Thymus (tissue), 11 donors: ENCODE measurements around the gene CDC42EP3. TPM values are rescaled to one million over a fixed set of nuclear protein-coding genes. Genes with fewer than 3 reads are reported as not detected.
A peak's percentile ranks its signal among the peaks of the same experiment; 100 is the strongest.

Experiments
- DNase-seq, 9 donors: peaks; one replicate each; pipeline ENCODE4 v3.0.0-alpha.2; 2013; ENCODE audit warnings: low spot score in 9 of 9, low read depth in 6 of 9, missing footprints in 1 of 9
- H3K27ac ChIP-seq, 2 donors: one replicate each; pipeline ENCODE4 v1.5.1; 2013; ENCODE audit warnings: control low read depth in 1 of 2, low read depth in 1 of 2, low read length in 1 of 2, mild to moderate bottlenecking in 1 of 2, moderate library complexity in 1 of 2
- H3K27me3 ChIP-seq, 2 donors: one replicate each; pipeline ENCODE4 v1.5.1; 2013; ENCODE audit warnings: low read length in 1 of 2; ENCODE audit not compliant: control insufficient read depth in 2 of 2, insufficient read depth in 1 of 2
- H3K36me3 ChIP-seq, 2 donors: one replicate each; pipeline ENCODE4 v1.5.1; 2013; ENCODE audit warnings: low read length in 1 of 2, mild to moderate bottlenecking in 1 of 2, moderate library complexity in 1 of 2; ENCODE audit not compliant: control insufficient read depth in 2 of 2, insufficient read depth in 2 of 2
- H3K4me1 ChIP-seq, 2 donors: one replicate each; pipeline ENCODE4 v1.5.1; 2013; ENCODE audit warnings: low read length in 2 of 2; ENCODE audit not compliant: control insufficient read depth in 2 of 2, insufficient read depth in 2 of 2
- H3K4me3 ChIP-seq, 2 donors: one replicate each; pipeline ENCODE4 v1.5.1; 2013; ENCODE audit warnings: low read length in 2 of 2, control low read depth in 1 of 2, mild to moderate bottlenecking in 1 of 2
- H3K9me3 ChIP-seq, 2 donors: one replicate each; pipeline ENCODE4 v1.5.1; 2013; ENCODE audit warnings: low read length in 1 of 2, mild to moderate bottlenecking in 1 of 2; ENCODE audit not compliant: control insufficient read depth in 2 of 2, insufficient read depth in 1 of 2
- whole genome bisulfite sequencing: extraction: QIAGEN DNeasy Blood & Tissue Kit; methylation state at CpG from one replicate; pipeline ENCODE4 v1.1.7; 2013; 5-methylcytosine and 5-hydroxymethylcytosine counted together
- polyA plus RNA-seq: library from polyadenylated mRNA; stranded (reverse); fragments of 200-250 nt; gene quantifications from one replicate; pipeline ENCODE4 v1.2.3, GENCODE V29; 2013
- total RNA-seq: library from RNA; stranded (reverse); fragments of 120-200 nt; gene quantifications from one replicate; pipeline ENCODE4 v1.2.4, GENCODE V29; 2013
- donor health status: healthy.

Gene CDC42EP3
- total and polyA plus RNA-seq, 2 donors, result 18.8 to 19.1 TPM

- Histone ChIP-seq H3K4me1 (peaks cover 38 to 41% of the 10 kb centered on the region in 2 donors), H3K9me3 (no peaks in the 10 kb centered on the region), H3K27me3 (no peaks in the 10 kb centered on the region), H3K27ac (no peak overlapping the region), H3K36me3 (peaks cover 0 to 4% of the 10 kb centered on the region in 2 donors), H3K4me3 (no peak overlapping the region)
- DNase-seq, result no peak
- 53% methylated on average over 2 of the region's 2 CpGs for WGBS
These were observed 33.5 kb downstream of the CDC42EP3 start for GRCh38 chr2:37637985-37638384.

DNA sequence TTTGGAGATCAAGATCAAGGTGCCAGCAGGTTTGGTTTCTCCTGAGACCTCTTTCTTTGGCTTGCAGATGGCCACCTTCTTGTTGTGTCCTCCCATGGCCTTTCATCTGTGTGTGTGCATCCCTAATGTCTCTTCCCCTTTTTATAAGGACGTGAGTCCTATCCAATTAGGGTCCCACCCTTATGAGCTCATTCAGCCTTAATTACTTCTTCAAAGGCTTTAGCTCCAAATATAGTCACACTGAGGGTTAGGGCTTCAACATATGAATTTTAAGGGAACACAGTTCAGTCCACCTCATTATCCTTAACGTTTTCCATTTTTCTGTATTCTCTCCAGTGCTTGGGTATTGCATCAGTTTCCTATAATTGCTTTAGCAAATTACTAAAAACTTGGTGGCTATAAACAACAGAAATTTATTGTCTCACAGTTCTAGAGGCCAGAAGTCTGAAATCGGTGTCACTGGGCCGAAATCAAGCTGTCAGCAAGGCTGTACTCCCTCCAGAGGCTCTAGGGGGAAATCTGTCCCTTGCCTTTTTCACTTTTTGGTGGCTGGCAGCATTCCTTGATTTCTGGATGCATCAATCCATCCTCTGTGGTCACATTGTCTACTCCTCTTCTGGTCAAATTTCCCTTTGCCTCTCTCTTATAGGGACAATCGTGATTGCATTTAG is 34.1 kb downstream of the CDC42EP3 start:
- no peaks in the 10 kb centered on the region for H3K9me3 ChIP-seq
- no peak for DNase-seq
- H3K36me3 ChIP-seq, result peaks cover 0 to 4% of the 10 kb centered on the region in 2 donors
- H3K4me1 ChIP-seq, result peaks cover 34 to 36% of the 10 kb centered on the region in 2 donors
- WGBS, result 98% methylated on average over 5 of the region's 5 CpGs
- H3K27me3 ChIP-seq, result no peaks in the 10 kb centered on the region
- H3K4me3 ChIP-seq, result no peak overlapping the region
- peak overlapping the region in 1 of 2 donors; percentile 89 for H3K27ac ChIP-seq

- 88% methylated on average over 4 of the region's 4 CpGs for WGBS
- Histone ChIP-seq H3K27ac (peak overlapping the region; percentile 25 to 89), H3K36me3 (peaks cover 0 to 4% of the 10 kb centered on the region in 2 donors), H3K27me3 (no peaks in the 10 kb centered on the region), H3K9me3 (no peaks in the 10 kb centered on the region), H3K4me1 (peaks cover 30 to 33% of the 10 kb centered on the region in 2 donors), H3K4me3 (no peak overlapping the region)
- DNase-seq, result peak in 1 of 9 donors; percentile 56
These were observed 34.9 kb downstream of the CDC42EP3 start for GRCh38 chr2:37636381-37637066.

GRCh38 chr2:37635504-37636380 is 35.7 kb downstream of the CDC42EP3 start:
- Histone ChIP-seq H3K4me3 (no peak overlapping the region), H3K9me3 (no peaks in the 10 kb centered on the region), H3K27me3 (no peaks in the 10 kb centered on the region), H3K36me3 (no peaks in the 10 kb centered on the region), H3K27ac (peak overlapping the region; percentile 43 to 89), H3K4me1 (peaks cover 30 to 36% of the 10 kb centered on the region in 2 donors)
- 57% methylated on average over 8 of the region's 8 CpGs for WGBS
- DNase-seq, result peak in 2 of 9 donors; percentile 46 to 61

DNA sequence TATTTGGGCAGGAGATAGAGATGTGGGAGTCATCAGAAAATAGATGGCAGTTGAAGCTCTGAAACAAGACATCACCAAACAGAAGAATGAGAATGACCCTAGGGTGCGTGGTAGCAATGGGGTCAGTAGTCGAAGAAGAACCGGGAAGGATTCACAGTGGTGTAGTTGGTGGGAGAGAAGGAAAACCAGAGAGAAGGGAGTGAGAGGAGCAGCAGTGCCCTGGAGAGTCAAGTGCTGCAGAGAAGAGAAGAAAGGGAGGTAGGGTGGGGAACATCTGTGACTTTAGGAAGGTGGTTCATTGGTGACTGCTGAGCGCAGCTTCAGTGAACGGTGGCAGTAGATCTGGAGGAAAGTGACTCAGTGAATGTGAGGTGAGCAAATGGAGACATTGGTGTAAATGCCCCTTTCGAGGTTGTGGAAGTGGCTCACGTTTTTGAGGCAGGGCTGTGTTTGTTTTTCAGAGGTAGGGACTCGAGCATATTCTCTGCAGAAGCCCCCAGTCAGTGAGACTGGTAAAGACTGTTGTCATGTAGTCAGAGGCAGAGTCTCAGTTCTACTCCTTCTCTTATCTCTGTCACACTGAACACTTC is 36.4 kb downstream of the CDC42EP3 start:
- H3K36me3 ChIP-seq, result no peaks in the 10 kb centered on the region
- WGBS, result 74% methylated on average over 8 of the region's 8 CpGs
- H3K4me3 ChIP-seq, result no peak overlapping the region
- peak in 3 of 9 donors; percentile 33 to 65 (median 46) for DNase-seq
- H3K9me3 ChIP-seq, result no peaks in the 10 kb centered on the region
- H3K4me1 ChIP-seq, result peaks cover 30 to 36% of the 10 kb centered on the region in 2 donors
- H3K27ac ChIP-seq, result peak overlapping the region; percentile 43 to 89
- H3K27me3 ChIP-seq, result no peaks in the 10 kb centered on the region

- Histone ChIP-seq H3K36me3 (no peaks in the 10 kb centered on the region), H3K27ac (no peak overlapping the region), H3K9me3 (no peaks in the 10 kb centered on the region), H3K27me3 (no peaks in the 10 kb centered on the region), H3K4me1 (peaks cover 27 to 36% of the 10 kb centered on the region in 2 donors), H3K4me3 (no peak overlapping the region)
- DNase-seq, result no peak
- WGBS, result 95% methylated on average over 3 of the region's 3 CpGs
These were observed 37.6 kb downstream of the CDC42EP3 start for GRCh38 chr2:37633845-37634244.

DNA sequence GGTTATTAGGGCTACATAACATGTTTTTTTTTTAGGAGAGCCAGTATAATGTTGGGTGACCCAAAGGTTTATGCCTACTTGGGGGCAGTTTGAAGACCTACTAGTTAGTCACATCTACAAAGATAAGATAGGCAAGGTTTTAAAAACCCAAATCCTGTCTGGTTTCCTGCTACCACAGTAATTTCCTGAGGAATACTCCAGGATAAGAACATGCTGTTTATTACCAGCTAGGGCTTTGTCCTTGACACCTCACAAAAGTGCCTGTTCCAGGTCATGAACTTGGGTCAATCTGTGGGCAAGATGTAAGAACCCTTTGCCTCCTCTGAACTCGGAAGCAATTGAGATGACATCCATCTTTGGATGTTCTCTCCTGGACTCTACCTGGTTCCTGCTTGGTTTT is 38.2 kb downstream of the CDC42EP3 start:
- no peaks in the 10 kb centered on the region for H3K27me3 ChIP-seq
- DNase-seq, result no peak
- WGBS, result 97% methylated on average over 1 of the region's 1 CpG
- H3K27ac ChIP-seq, result no peak overlapping the region
- H3K4me3 ChIP-seq, result no peak overlapping the region
- H3K4me1 ChIP-seq, result peaks cover 27 to 36% of the 10 kb centered on the region in 2 donors
- H3K36me3 ChIP-seq, result no peaks in the 10 kb centered on the region
- no peaks in the 10 kb centered on the region for H3K9me3 ChIP-seq

DNA sequence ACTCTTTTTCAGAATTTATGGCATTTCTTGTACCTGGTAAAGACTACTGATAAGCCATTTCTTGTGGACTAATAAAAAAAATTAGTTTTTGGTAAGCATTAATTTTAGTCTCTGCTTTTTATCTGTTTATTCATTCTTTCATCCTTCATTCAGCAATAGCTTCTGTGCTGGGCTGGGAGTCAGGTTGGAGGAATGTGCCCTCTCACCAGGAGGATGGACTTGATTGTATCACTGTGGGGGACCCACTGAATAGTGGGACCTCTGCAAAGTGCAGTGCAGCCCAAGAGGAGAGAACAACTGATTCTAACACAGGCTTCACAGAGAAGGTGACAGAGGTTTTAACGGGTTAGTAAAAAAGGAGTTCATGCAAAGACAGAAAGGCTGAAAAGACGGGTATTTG is 39.1 kb downstream of the CDC42EP3 start:
- DNase-seq, result no peak
- no peaks in the 10 kb centered on the region for H3K9me3 ChIP-seq
- H3K36me3 ChIP-seq, result no peaks in the 10 kb centered on the region
- H3K4me1 ChIP-seq, result peaks cover 21 to 39% of the 10 kb centered on the region in 2 donors
- 75% methylated on average over 2 of the region's 2 CpGs for WGBS
- no peak overlapping the region for H3K4me3 ChIP-seq
- no peak overlapping the region for H3K27ac ChIP-seq
- no peaks in the 10 kb centered on the region for H3K27me3 ChIP-seq
